ENCODE results near the gene ZNF300.

The ZNF300 gene

DNA sequence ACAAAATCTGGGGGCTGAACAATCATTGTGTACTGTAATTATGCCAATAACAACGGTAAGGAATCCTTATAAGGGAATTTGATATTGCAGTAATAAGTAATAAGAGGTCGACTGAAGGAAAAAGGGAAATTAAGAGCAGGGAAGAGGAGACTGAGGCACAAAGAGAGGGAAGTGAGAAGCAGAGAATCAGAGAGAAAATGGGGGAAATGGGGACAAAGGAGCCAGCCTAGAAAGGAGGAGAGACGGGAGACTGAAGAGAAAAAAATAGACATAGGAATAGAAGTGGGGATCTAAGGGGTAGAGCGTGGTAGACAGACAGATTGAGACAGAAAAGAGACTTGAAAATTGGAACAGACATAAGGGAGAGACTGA, 518 bp upstream of the ZNF300 start:
- Histone ChIP-seq H2BK12ac (ENCODE audit: low read length in 2 of 2) (no peak overlapping the region), H2BK5ac (ENCODE audit: low read depth, low read length, poor library complexity, severe bottlenecking) (no peak overlapping the region), H3K9me3 (ENCODE audit: control insufficient read depth, low read length) (peaks cover 89% of the 10 kb centered on the region), H3K4ac (ENCODE audit: low read depth in 1 of 2, low read length in 2 of 2) (no peak overlapping the region), H2BK15ac (ENCODE audit: low read depth, poor library complexity, severe bottlenecking) (no peak overlapping the region), H4K8ac (ENCODE audit: low read length) (no peak overlapping the region), H2AK5ac (ENCODE audit: low read length, severe bottlenecking) (no peak overlapping the region), H3K14ac (ENCODE audit: low read length in 2 of 2) (no peak overlapping the region), H3K4me3 (ENCODE audit: insufficient read depth in 1 of 2, low read depth in 1 of 2, low read length in 2 of 2) (peak overlapping the region in 1 of 2 experiments; percentile 85), H3K36me3 (ENCODE audit: control insufficient read depth in 1 of 2, insufficient read depth in 2 of 2, low read depth in 1 of 2, low read length in 2 of 2) (peaks cover 0 to 15% of the 10 kb centered on the region in 2 experiments), H3K79me1 (replicated peaks; ENCODE audit: low read length, poor library complexity, severe bottlenecking) (peaks cover 7% of the 10 kb centered on the region), H3K4me2 (ENCODE audit: low read length, poor library complexity, severe bottlenecking) (peak overlapping the region; percentile 9), H3K18ac (ENCODE audit: low read depth in 1 of 2, low read length in 2 of 2) (peak overlapping the region in 1 of 2 experiments; percentile 55), H3K27ac (ENCODE audit: low read length, poor library complexity, severe bottlenecking) (no peak overlapping the region), H2AFZ (ENCODE audit: low read depth, low read length) (no peak overlapping the region), H2BK120ac (ENCODE audit: low read depth, low read length) (no peak overlapping the region), H3K27me3 (ENCODE audit: control insufficient read depth in 1 of 2, insufficient read depth in 1 of 2, low read length in 2 of 2) (no peaks in the 10 kb centered on the region), H4K91ac (ENCODE audit: low read length) (no peak overlapping the region), H3K9ac (ENCODE audit: low read length) (peak overlapping the region; percentile 98), H3K23ac (ENCODE audit: low read length in 2 of 2) (no peak overlapping the region), H3K4me1 (ENCODE audit: control insufficient read depth, insufficient read depth, low read depth, low read length) (no peaks in the 10 kb centered on the region)
- WGBS = 16% methylated on average over 4 of the region's 4 CpGs
- DNase-seq = no peak

DNA sequence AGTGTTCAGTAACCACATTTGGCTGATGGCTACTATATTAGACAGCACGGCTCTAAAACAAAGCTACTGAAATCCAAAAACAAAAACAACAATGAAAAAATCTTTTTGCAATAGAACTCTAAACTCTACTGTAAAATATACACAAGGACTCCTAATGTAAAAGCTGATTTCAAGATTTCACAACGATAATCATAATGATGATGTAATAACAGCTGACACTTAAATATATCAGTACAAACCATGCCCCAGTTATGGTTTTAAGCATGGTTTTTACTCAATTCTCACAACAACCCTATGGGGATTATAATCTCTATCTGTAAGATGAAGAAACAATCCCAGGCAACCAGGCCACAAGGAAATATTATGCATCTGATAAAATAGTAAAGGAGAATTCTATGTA, 3.3 kb downstream of the ZNF300 start:
- Histone ChIP-seq H2AK5ac (ENCODE audit: low read length, severe bottlenecking) (no peak overlapping the region), H2BK12ac (ENCODE audit: low read length in 2 of 2) (no peak overlapping the region), H3K4me3 (ENCODE audit: insufficient read depth in 1 of 2, low read depth in 1 of 2, low read length in 2 of 2) (peak overlapping the region in 1 of 2 experiments; percentile 34), H3K79me1 (replicated peaks; ENCODE audit: low read length, poor library complexity, severe bottlenecking) (peaks cover 7% of the 10 kb centered on the region), H3K27ac (ENCODE audit: low read length, poor library complexity, severe bottlenecking) (no peak overlapping the region), H4K91ac (ENCODE audit: low read length) (no peak overlapping the region), H2BK5ac (ENCODE audit: low read depth, low read length, poor library complexity, severe bottlenecking) (no peak overlapping the region), H3K14ac (ENCODE audit: low read length in 2 of 2) (no peak overlapping the region), H3K4ac (ENCODE audit: low read depth in 1 of 2, low read length in 2 of 2) (no peak overlapping the region), H4K8ac (ENCODE audit: low read length) (no peak overlapping the region), H3K4me1 (ENCODE audit: control insufficient read depth, insufficient read depth, low read depth, low read length) (no peaks in the 10 kb centered on the region), H3K9me3 (ENCODE audit: control insufficient read depth, low read length) (peaks cover 99% of the 10 kb centered on the region), H3K27me3 (ENCODE audit: control insufficient read depth in 1 of 2, insufficient read depth in 1 of 2, low read length in 2 of 2) (no peaks in the 10 kb centered on the region), H2BK15ac (ENCODE audit: low read depth, poor library complexity, severe bottlenecking) (no peak overlapping the region), H2BK120ac (ENCODE audit: low read depth, low read length) (no peak overlapping the region), H2AFZ (ENCODE audit: low read depth, low read length) (no peak overlapping the region), H3K23ac (ENCODE audit: low read length in 2 of 2) (no peak overlapping the region), H3K36me3 (ENCODE audit: control insufficient read depth in 1 of 2, insufficient read depth in 2 of 2, low read depth in 1 of 2, low read length in 2 of 2) (peaks cover 3 to 47% of the 10 kb centered on the region in 2 experiments), H3K18ac (ENCODE audit: low read depth in 1 of 2, low read length in 2 of 2) (no peak overlapping the region), H3K4me2 (ENCODE audit: low read length, poor library complexity, severe bottlenecking) (no peak overlapping the region), H3K9ac (ENCODE audit: low read length) (no peak overlapping the region)
- WGBS = 100% methylated on average over 1 of the region's 2 CpGs
- no peak for DNase-seq

DNA sequence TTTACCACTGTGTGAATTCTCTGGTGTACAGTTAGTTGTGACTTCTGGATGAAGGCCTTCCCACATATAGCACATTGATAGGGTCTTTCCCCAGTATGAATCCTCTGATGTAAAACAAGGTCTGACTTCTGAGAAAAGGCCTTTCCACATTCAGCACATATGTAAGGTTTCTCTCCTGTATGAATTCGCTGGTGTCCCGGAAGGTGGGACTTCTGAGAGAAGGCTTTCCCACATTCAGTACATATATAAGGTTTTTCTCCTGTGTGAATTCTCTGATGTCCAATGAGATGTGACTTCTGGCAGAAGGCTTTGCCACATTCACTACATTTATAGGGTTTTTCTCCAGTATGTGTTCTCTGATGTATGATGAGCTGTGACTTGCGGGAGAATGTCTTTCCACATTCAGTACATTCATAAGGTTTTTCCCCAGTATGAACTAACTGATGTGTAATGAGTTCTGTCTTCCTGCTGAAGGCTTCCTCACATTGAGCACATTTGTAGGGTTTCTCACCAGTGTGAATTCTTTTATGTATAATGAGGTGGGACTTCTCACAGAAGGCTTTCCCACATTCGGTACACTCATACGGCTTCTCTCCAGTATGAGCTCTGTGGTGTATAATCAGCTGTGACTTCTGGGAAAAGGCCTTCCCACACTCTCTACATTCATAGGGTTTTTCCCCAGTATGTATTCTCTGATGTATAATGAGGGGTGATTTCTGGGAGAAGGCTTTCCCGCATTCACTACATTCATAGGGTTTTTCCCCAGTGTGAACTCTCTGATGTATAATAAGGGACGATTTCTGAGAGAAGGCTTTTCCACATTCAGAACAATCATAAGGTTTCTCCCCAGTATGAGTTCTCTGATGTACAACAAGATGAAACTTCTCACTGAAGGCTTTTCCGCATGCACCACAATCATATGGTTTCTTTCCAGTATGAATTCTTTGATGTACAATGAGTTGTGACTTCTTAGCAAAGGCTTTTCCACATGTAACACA, 9.1 kb downstream of the ZNF300 start:
- H3K4ac ChIP-seq (ENCODE audit: low read depth in 1 of 2, low read length in 2 of 2) = no peak overlapping the region
- no peak overlapping the region for H2BK15ac ChIP-seq (ENCODE audit: low read depth, poor library complexity, severe bottlenecking)
- no peak overlapping the region for H3K4me2 ChIP-seq (ENCODE audit: low read length, poor library complexity, severe bottlenecking)
- no peak overlapping the region for H2BK12ac ChIP-seq (ENCODE audit: low read length in 2 of 2)
- WGBS = 100% methylated on average over 2 of the region's 8 CpGs
- H3K9me3 ChIP-seq (ENCODE audit: control insufficient read depth, low read length) = peaks cover 100% of the 10 kb centered on the region
- no peak overlapping the region for H3K27ac ChIP-seq (ENCODE audit: low read length, poor library complexity, severe bottlenecking)
- H3K23ac ChIP-seq (ENCODE audit: low read length in 2 of 2) = no peak overlapping the region
- peak; percentile 4 for DNase-seq
- H4K8ac ChIP-seq (ENCODE audit: low read length) = no peak overlapping the region
- no peak overlapping the region for H2BK120ac ChIP-seq (ENCODE audit: low read depth, low read length)
- H3K4me1 ChIP-seq (ENCODE audit: control insufficient read depth, insufficient read depth, low read depth, low read length) = no peaks in the 10 kb centered on the region
- H2AFZ ChIP-seq (ENCODE audit: low read depth, low read length) = no peak overlapping the region
- H3K36me3 ChIP-seq (ENCODE audit: control insufficient read depth in 1 of 2, insufficient read depth in 2 of 2, low read depth in 1 of 2, low read length in 2 of 2) = peaks cover 3 to 42% of the 10 kb centered on the region in 2 experiments
- H3K14ac ChIP-seq (ENCODE audit: low read length in 2 of 2) = no peak overlapping the region
- H2AK5ac ChIP-seq (ENCODE audit: low read length, severe bottlenecking) = no peak overlapping the region
- H3K18ac ChIP-seq (ENCODE audit: low read depth in 1 of 2, low read length in 2 of 2) = no peak overlapping the region
- H3K4me3 ChIP-seq (ENCODE audit: insufficient read depth in 1 of 2, low read depth in 1 of 2, low read length in 2 of 2) = peak overlapping the region in 1 of 2 experiments; percentile 59
- H3K27me3 ChIP-seq (ENCODE audit: control insufficient read depth in 1 of 2, insufficient read depth in 1 of 2, low read length in 2 of 2) = no peaks in the 10 kb centered on the region
- no peaks in the 10 kb centered on the region for H3K79me1 ChIP-seq (replicated peaks; ENCODE audit: low read length, poor library complexity, severe bottlenecking)
- H2BK5ac ChIP-seq (ENCODE audit: low read depth, low read length, poor library complexity, severe bottlenecking) = no peak overlapping the region
- H3K9ac ChIP-seq (ENCODE audit: low read length) = no peak overlapping the region
- H4K91ac ChIP-seq (ENCODE audit: low read length) = no peak overlapping the region

DNA sequence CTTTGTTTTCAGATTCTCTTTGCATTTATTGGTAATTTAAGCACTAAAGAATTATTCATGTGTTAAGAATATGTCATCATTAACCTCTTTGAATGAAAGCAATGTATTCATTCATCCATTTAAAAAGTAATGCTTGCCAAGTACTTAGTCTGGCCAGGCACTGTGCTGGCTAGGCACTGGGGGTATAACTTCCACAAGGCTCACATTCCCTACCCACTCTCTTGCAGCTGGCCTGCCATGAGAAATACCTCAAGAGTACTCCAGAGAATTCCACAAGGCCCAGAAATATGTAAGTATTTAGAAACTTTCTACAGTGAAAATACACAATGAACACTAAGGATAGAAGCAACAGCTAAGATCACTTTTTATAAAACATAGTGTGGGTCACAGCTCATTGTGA, 25.4 kb downstream of the ZNF300 start:
- no peak overlapping the region for H4K8ac ChIP-seq (ENCODE audit: low read length)
- no peak overlapping the region for H2BK120ac ChIP-seq (ENCODE audit: low read depth, low read length)
- H4K91ac ChIP-seq (ENCODE audit: low read length) = no peak overlapping the region
- H3K4me1 ChIP-seq (ENCODE audit: control insufficient read depth, insufficient read depth, low read depth, low read length) = no peaks in the 10 kb centered on the region
- H3K36me3 ChIP-seq (ENCODE audit: control insufficient read depth in 1 of 2, insufficient read depth in 2 of 2, low read depth in 1 of 2, low read length in 2 of 2) = no peaks in the 10 kb centered on the region
- H3K4ac ChIP-seq (ENCODE audit: low read depth in 1 of 2, low read length in 2 of 2) = no peak overlapping the region
- no peak overlapping the region for H2BK5ac ChIP-seq (ENCODE audit: low read depth, low read length, poor library complexity, severe bottlenecking)
- DNase-seq = no peak
- H2AK5ac ChIP-seq (ENCODE audit: low read length, severe bottlenecking) = no peak overlapping the region
- no peak overlapping the region for H3K4me2 ChIP-seq (ENCODE audit: low read length, poor library complexity, severe bottlenecking)
- H2BK12ac ChIP-seq (ENCODE audit: low read length in 2 of 2) = no peak overlapping the region
- peaks cover 89% of the 10 kb centered on the region for H3K9me3 ChIP-seq (ENCODE audit: control insufficient read depth, low read length)
- H3K18ac ChIP-seq (ENCODE audit: low read depth in 1 of 2, low read length in 2 of 2) = no peak overlapping the region
- no peak overlapping the region for H3K4me3 ChIP-seq (ENCODE audit: insufficient read depth in 1 of 2, low read depth in 1 of 2, low read length in 2 of 2)
- no peak overlapping the region for H3K9ac ChIP-seq (ENCODE audit: low read length)
- H3K23ac ChIP-seq (ENCODE audit: low read length in 2 of 2) = no peak overlapping the region
- H2BK15ac ChIP-seq (ENCODE audit: low read depth, poor library complexity, severe bottlenecking) = no peak overlapping the region
- H3K14ac ChIP-seq (ENCODE audit: low read length in 2 of 2) = no peak overlapping the region
- H3K27me3 ChIP-seq (ENCODE audit: control insufficient read depth in 1 of 2, insufficient read depth in 1 of 2, low read length in 2 of 2) = no peaks in the 10 kb centered on the region
- no peak overlapping the region for H2AFZ ChIP-seq (ENCODE audit: low read depth, low read length)
- H3K79me1 ChIP-seq (replicated peaks; ENCODE audit: low read length, poor library complexity, severe bottlenecking) = no peaks in the 10 kb centered on the region
- no peak overlapping the region for H3K27ac ChIP-seq (ENCODE audit: low read length, poor library complexity, severe bottlenecking)
